ENCODE results near the gene TRIM56. TPM values are rescaled to one million over a fixed set of nuclear protein-coding genes. Genes with fewer than 3 reads are reported as not detected.
"Not testable (repeated sequence)": the region's sequence is repeated elsewhere in the genome, so short reads cannot be mapped to it uniquely, and the experiment has no call there.

The TRIM56 gene
- total RNA-seq (2014; rRNA removed; shearing (Covaris generic)), result 6.7 and 8.3 TPM in 2 replicates

- Histone ChIP-seq H3K36me3 (peaks cover 4% of the 10 kb centered on the region), H3K4me1 (no peaks in the 10 kb centered on the region), H3K9me3 (replicated peaks) (no peaks in the 10 kb centered on the region), H3K27ac (peak within 1 kb of the TSS; percentile 91), H3K27me3 (0 out of 2 replicates have a peak, but pooled peaks cover 4% of the 10 kb centered on the region), H3K4me3 (peak within 1 kb of the TSS; percentile 76)
- peak; percentile 88 to 91 for DNase-seq
Measured at GRCh38 chr7:101085162-101085964, at the start of gene TRIM56. TSS of gene TRIM56 (plus strand) at chr7:101085481. CDS start at chr7:101087313, 1,832 bp downstream.

- Histone ChIP-seq H3K36me3 (no peaks in the 10 kb centered on the region), H3K27me3 (no peaks in the 10 kb centered on the region), H3K4me1 (no peaks in the 10 kb centered on the region), H3K9me3 (replicated peaks) (no peaks in the 10 kb centered on the region), H3K4me3 (no peak overlapping the region), H3K27ac (no peak overlapping the region)
- no peak for DNase-seq
Measured at GRCh38 chr7:101035941-101036340, 49.3 kb upstream of the TRIM56 start.

GRCh38 chr7:101041283-101041682 lies 44.0 kb upstream of the TRIM56 start:
- H3K4me3 ChIP-seq; H3K4me1 ChIP-seq; DNase-seq; H3K27ac ChIP-seq; H3K36me3 ChIP-seq; H3K27me3 ChIP-seq; H3K9me3 ChIP-seq (replicated peaks): not testable (repeated sequence)

GRCh38 chr7:101058355-101058754 lies 26.9 kb upstream of the TRIM56 start:
- DNase-seq, result peak; percentile 70 to 78
- no peaks in the 10 kb centered on the region for H3K4me1 ChIP-seq
- no peak overlapping the region for H3K27ac ChIP-seq
- H3K4me3 ChIP-seq, result no peak overlapping the region
- H3K27me3 ChIP-seq, result peaks cover 17% of the 10 kb centered on the region; the same call in 1 of the 2 replicates
- no peaks in the 10 kb centered on the region for H3K9me3 ChIP-seq (replicated peaks)
- no peaks in the 10 kb centered on the region for H3K36me3 ChIP-seq

GRCh38 chr7:101059620-101059942 lies 25.7 kb upstream of the TRIM56 start:
- no peaks in the 10 kb centered on the region for H3K4me1 ChIP-seq
- H3K36me3 ChIP-seq, result no peaks in the 10 kb centered on the region
- H3K27me3 ChIP-seq, result peaks cover 21% of the 10 kb centered on the region
- H3K4me3 ChIP-seq, result no peak overlapping the region
- no peaks in the 10 kb centered on the region for H3K9me3 ChIP-seq (replicated peaks)
- DNase-seq, result no peak
- H3K27ac ChIP-seq, result no peak overlapping the region

- Histone ChIP-seq H3K9me3 (replicated peaks) (no peaks in the 10 kb centered on the region), H3K27me3 (peaks cover 10% of the 10 kb centered on the region), H3K36me3 (no peaks in the 10 kb centered on the region), H3K4me1 (peaks cover 2% of the 10 kb centered on the region; the same call in 1 of the 2 replicates), H3K27ac (no peak overlapping the region), H3K4me3 (no peak overlapping the region)
- no peak for DNase-seq
Measured at GRCh38 chr7:101060992-101061391, 24.3 kb upstream of the TRIM56 start.

- peaks cover 12% of the 10 kb centered on the region; the same call in 1 of the 2 replicates for H3K4me1 ChIP-seq
- H3K9me3 ChIP-seq (replicated peaks); H3K4me3 ChIP-seq; H3K27ac ChIP-seq; H3K36me3 ChIP-seq; DNase-seq: not testable (repeated sequence)
- peaks cover 19% of the 10 kb centered on the region for H3K27me3 ChIP-seq
Measured at GRCh38 chr7:101064176-101064550, 21.1 kb upstream of the TRIM56 start.

- H3K27me3 ChIP-seq, result peaks cover 19% of the 10 kb centered on the region
- DNase-seq; H3K9me3 ChIP-seq (replicated peaks); H3K36me3 ChIP-seq; H3K27ac ChIP-seq; H3K4me3 ChIP-seq: not testable (repeated sequence)
- H3K4me1 ChIP-seq, result peaks cover 12% of the 10 kb centered on the region; the same call in 1 of the 2 replicates
Measured at GRCh38 chr7:101065162-101065561, 20.1 kb upstream of the TRIM56 start.

GRCh38 chr7:101066141-101066832 lies 19.0 kb upstream of the TRIM56 start:
- Histone ChIP-seq H3K4me1 (peaks cover 12% of the 10 kb centered on the region; the same call in 1 of the 2 replicates), H3K27ac (no peak overlapping the region), H3K36me3 (no peaks in the 10 kb centered on the region), H3K27me3 (peaks cover 14% of the 10 kb centered on the region), H3K4me3 (no peak overlapping the region), H3K9me3 (replicated peaks) (no peaks in the 10 kb centered on the region)
- peak; percentile 58 to 69 for DNase-seq

- Histone ChIP-seq H3K4me3 (no peak overlapping the region), H3K4me1 (peaks cover 12% of the 10 kb centered on the region; the same call in 1 of the 2 replicates), H3K27me3 (peaks cover 17% of the 10 kb centered on the region), H3K27ac (no peak overlapping the region), H3K36me3 (no peaks in the 10 kb centered on the region), H3K9me3 (replicated peaks) (no peaks in the 10 kb centered on the region)
- DNase-seq, result no peak
Measured at GRCh38 chr7:101066833-101067177, 18.5 kb upstream of the TRIM56 start.

GRCh38 chr7:101068401-101068800 lies 16.9 kb upstream of the TRIM56 start:
- no peak for DNase-seq

GRCh38 chr7:101071362-101072104 lies 13.7 kb upstream of the TRIM56 start:
- not testable (repeated sequence) for H3K4me1 ChIP-seq; H3K27ac ChIP-seq; H3K4me3 ChIP-seq; DNase-seq; H3K9me3 ChIP-seq (replicated peaks); H3K36me3 ChIP-seq
- peaks cover 34% of the 10 kb centered on the region for H3K27me3 ChIP-seq

More at GRCh38 chr7:101068401-101068800, 16.9 kb upstream of the TRIM56 start:
- no peaks in the 10 kb centered on the region for H3K9me3 ChIP-seq (replicated peaks)
- peaks cover 25% of the 10 kb centered on the region for H3K27me3 ChIP-seq
- H3K4me3 ChIP-seq, result no peak overlapping the region
- H3K27ac ChIP-seq, result no peak overlapping the region
- peaks cover 12% of the 10 kb centered on the region; the same call in 1 of the 2 replicates for H3K4me1 ChIP-seq
- H3K36me3 ChIP-seq, result no peaks in the 10 kb centered on the region

- H3K36me3 ChIP-seq, result no peaks in the 10 kb centered on the region
- H3K4me1 ChIP-seq, result no peaks in the 10 kb centered on the region
- no peaks in the 10 kb centered on the region for H3K9me3 ChIP-seq (replicated peaks)
- no peak overlapping the region for H3K27ac ChIP-seq
- peaks cover 26% of the 10 kb centered on the region for H3K27me3 ChIP-seq
- H3K4me3 ChIP-seq, result no peak overlapping the region
- no peak for DNase-seq
Measured at GRCh38 chr7:101075646-101076045, 9.6 kb upstream of the TRIM56 start.

- not testable (repeated sequence) for DNase-seq; H3K36me3 ChIP-seq; H3K4me1 ChIP-seq; H3K9me3 ChIP-seq (replicated peaks); H3K27ac ChIP-seq; H3K4me3 ChIP-seq
- peaks cover 26% of the 10 kb centered on the region for H3K27me3 ChIP-seq
Measured at GRCh38 chr7:101076183-101076582, 9.1 kb upstream of the TRIM56 start.

Data from SJCRH30 (cell line).